Measurements from ENCODE around the gene NDUFB2. TPM values are rescaled to one million over a fixed set of nuclear protein-coding genes. Genes with fewer than 3 reads are reported as not detected.
"Not testable (repeated sequence)": the region's sequence is repeated elsewhere in the genome, so short reads cannot be mapped to it uniquely, and the experiment has no call there.

The NDUFB2 gene
- polyA plus RNA-seq, 1 donor (not counting 4 experiments of a cell fraction or from before 2014, with no cell fraction given), result 379 TPM

GRCh38 chr7:140691376-140692045 lies 5.0 kb upstream of the NDUFB2 start:
- dilution Hi-C loops (cut with MboI; ENCODE audit: extremely low pct_ligation_motif_present, low sequenced_read_pairs), result no loop called here
- H3K27ac ChIP-seq (ENCODE audit: control insufficient read depth, insufficient read depth, low read length), result no peak overlapping the region
- FAIRE-seq, result no peak

GRCh38 chr7:140693849-140694248 lies 2.7 kb upstream of the NDUFB2 start:
- H3K9ac ChIP-seq (ENCODE audit: control insufficient read depth, extremely low read depth, insufficient read depth, low read length); H3K27me3 ChIP-seq (ENCODE audit: control insufficient read depth, extremely low read depth, insufficient read depth, low read length); FAIRE-seq; dilution Hi-C loops (cut with MboI; ENCODE audit: extremely low pct_ligation_motif_present, low sequenced_read_pairs); H3K27ac ChIP-seq (ENCODE audit: control insufficient read depth, insufficient read depth, low read length); H4K20me1 ChIP-seq (ENCODE audit: control insufficient read depth, extremely low read depth, insufficient read depth, low read length); H3K4me3 ChIP-seq (ENCODE audit: control insufficient read depth in 2 of 3, extremely low read depth in 1 of 3, insufficient read depth in 2 of 3, low read depth in 1 of 3, low read length in 3 of 3); H3K9me3 ChIP-seq (ENCODE audit: control insufficient read depth, low read depth, low read length); H2AFZ ChIP-seq (ENCODE audit: control insufficient read depth, low read length); H3K9me1 ChIP-seq (ENCODE audit: control insufficient read depth, extremely low read depth, insufficient read depth, low read length); DNase-seq (ENCODE audit: low read depth, low spot score); H3K4me2 ChIP-seq (ENCODE audit: control insufficient read depth, extremely low read depth, insufficient read depth, low read depth, low read length); H3K36me3 ChIP-seq (ENCODE audit: control insufficient read depth in 2 of 2, extremely low read depth in 1 of 2, insufficient read depth in 2 of 2, low read length in 2 of 2): not testable (repeated sequence)
- peaks cover 20% of the 10 kb centered on the region for H3K79me2 ChIP-seq (ENCODE audit: control insufficient read depth, insufficient read depth, low read length)
- H3K4me1 ChIP-seq (ENCODE audit: control insufficient read depth, extremely low read depth, insufficient read depth, low read length), result peaks cover 13% of the 10 kb centered on the region

More at GRCh38 chr7:140691376-140692045, 5.0 kb upstream of the NDUFB2 start:
- Histone ChIP-seq H3K79me2 (ENCODE audit: control insufficient read depth, insufficient read depth, low read length) (no peaks in the 10 kb centered on the region), H3K9me1 (ENCODE audit: control insufficient read depth, extremely low read depth, insufficient read depth, low read length) (no peaks in the 10 kb centered on the region), H4K20me1 (ENCODE audit: control insufficient read depth, extremely low read depth, insufficient read depth, low read length) (no peaks in the 10 kb centered on the region), H3K4me1 (ENCODE audit: control insufficient read depth, extremely low read depth, insufficient read depth, low read length) (peaks cover 5% of the 10 kb centered on the region), H3K36me3 (ENCODE audit: control insufficient read depth in 2 of 2, extremely low read depth in 1 of 2, insufficient read depth in 2 of 2, low read length in 2 of 2) (peaks cover 4 to 7% of the 10 kb centered on the region in 2 experiments), H3K27me3 (ENCODE audit: control insufficient read depth, extremely low read depth, insufficient read depth, low read length) (no peaks in the 10 kb centered on the region), H3K4me2 (ENCODE audit: control insufficient read depth, extremely low read depth, insufficient read depth, low read depth, low read length) (no peak overlapping the region), H2AFZ (ENCODE audit: control insufficient read depth, low read length) (no peak overlapping the region), H3K9me3 (ENCODE audit: control insufficient read depth, low read depth, low read length) (no peaks in the 10 kb centered on the region), H3K9ac (ENCODE audit: control insufficient read depth, extremely low read depth, insufficient read depth, low read length) (no peak overlapping the region), H3K4me3 (ENCODE audit: control insufficient read depth in 2 of 3, extremely low read depth in 1 of 3, insufficient read depth in 2 of 3, low read depth in 1 of 3, low read length in 3 of 3) (no peak overlapping the region)
- TF ChIP-seq, protein P1, sequence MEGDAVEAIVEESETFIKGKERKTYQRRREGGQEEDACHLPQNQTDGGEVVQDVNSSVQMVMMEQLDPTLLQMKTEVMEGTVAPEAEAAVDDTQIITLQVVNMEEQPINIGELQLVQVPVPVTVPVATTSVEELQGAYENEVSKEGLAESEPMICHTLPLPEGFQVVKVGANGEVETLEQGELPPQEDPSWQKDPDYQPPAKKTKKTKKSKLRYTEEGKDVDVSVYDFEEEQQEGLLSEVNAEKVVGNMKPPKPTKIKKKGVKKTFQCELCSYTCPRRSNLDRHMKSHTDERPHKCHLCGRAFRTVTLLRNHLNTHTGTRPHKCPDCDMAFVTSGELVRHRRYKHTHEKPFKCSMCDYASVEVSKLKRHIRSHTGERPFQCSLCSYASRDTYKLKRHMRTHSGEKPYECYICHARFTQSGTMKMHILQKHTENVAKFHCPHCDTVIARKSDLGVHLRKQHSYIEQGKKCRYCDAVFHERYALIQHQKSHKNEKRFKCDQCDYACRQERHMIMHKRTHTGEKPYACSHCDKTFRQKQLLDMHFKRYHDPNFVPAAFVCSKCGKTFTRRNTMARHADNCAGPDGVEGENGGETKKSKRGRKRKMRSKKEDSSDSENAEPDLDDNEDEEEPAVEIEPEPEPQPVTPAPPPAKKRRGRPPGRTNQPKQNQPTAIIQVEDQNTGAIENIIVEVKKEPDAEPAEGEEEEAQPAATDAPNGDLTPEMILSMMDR (optimal IDR thresholded peaks at IDR 0.05 in 1 of 3, IDR thresholded peaks at IDR 0.05 in 1 of 3, conservative IDR thresholded peaks at IDR 0.05 in 1 of 3; ENCODE audit: extremely low read depth in 1 of 3, insufficient read depth in 2 of 3, low read length in 3 of 3), result no peak
- no peak for TF ChIP-seq EZH2 (IDR thresholded peaks at IDR 0.05; ENCODE audit: low read length)
- DNase-seq (ENCODE audit: low read depth, low spot score), result no peak

GRCh38 chr7:140694592-140694991 lies 1.9 kb upstream of the NDUFB2 start:
- no peaks in the 10 kb centered on the region for H3K27me3 ChIP-seq (ENCODE audit: control insufficient read depth, extremely low read depth, insufficient read depth, low read length)
- H2AFZ ChIP-seq (ENCODE audit: control insufficient read depth, low read length), result no peak overlapping the region
- peaks cover 13% of the 10 kb centered on the region for H3K4me1 ChIP-seq (ENCODE audit: control insufficient read depth, extremely low read depth, insufficient read depth, low read length)
- TF ChIP-seq, protein P1 (optimal IDR thresholded peaks at IDR 0.05 in 1 of 3, IDR thresholded peaks at IDR 0.05 in 1 of 3, conservative IDR thresholded peaks at IDR 0.05 in 1 of 3; ENCODE audit: extremely low read depth in 1 of 3, insufficient read depth in 2 of 3, low read length in 3 of 3), result no peak
- TF ChIP-seq EZH2 (IDR thresholded peaks at IDR 0.05; ENCODE audit: low read length), result no peak
- no peak for DNase-seq (ENCODE audit: low read depth, low spot score)
- FAIRE-seq, result no peak
- dilution Hi-C loops (cut with MboI; ENCODE audit: extremely low pct_ligation_motif_present, low sequenced_read_pairs), result no loop called here
- H3K9me3 ChIP-seq (ENCODE audit: control insufficient read depth, low read depth, low read length), result no peaks in the 10 kb centered on the region
- H3K9me1 ChIP-seq (ENCODE audit: control insufficient read depth, extremely low read depth, insufficient read depth, low read length), result no peaks in the 10 kb centered on the region
- H4K20me1 ChIP-seq (ENCODE audit: control insufficient read depth, extremely low read depth, insufficient read depth, low read length), result no peaks in the 10 kb centered on the region
- H3K9ac ChIP-seq (ENCODE audit: control insufficient read depth, extremely low read depth, insufficient read depth, low read length), result no peak overlapping the region
- no peak overlapping the region for H3K4me3 ChIP-seq (ENCODE audit: control insufficient read depth in 2 of 3, extremely low read depth in 1 of 3, insufficient read depth in 2 of 3, low read depth in 1 of 3, low read length in 3 of 3)
- no peak overlapping the region for H3K4me2 ChIP-seq (ENCODE audit: control insufficient read depth, extremely low read depth, insufficient read depth, low read depth, low read length)
- H3K79me2 ChIP-seq (ENCODE audit: control insufficient read depth, insufficient read depth, low read length), result peaks cover 26% of the 10 kb centered on the region
- no peak overlapping the region for H3K27ac ChIP-seq (ENCODE audit: control insufficient read depth, insufficient read depth, low read length)
- peaks cover 1 to 4% of the 10 kb centered on the region in 2 experiments for H3K36me3 ChIP-seq (ENCODE audit: control insufficient read depth in 2 of 2, extremely low read depth in 1 of 2, insufficient read depth in 2 of 2, low read length in 2 of 2)

Data from keratinocyte (primary cell).